ENCODE measurements around the gene FCRLA. TPM values are rescaled to one million over a fixed set of nuclear protein-coding genes. Genes with fewer than 3 reads are reported as not detected.
"Not testable (repeated sequence)": the region's sequence is repeated elsewhere in the genome, so short reads cannot be mapped to it uniquely, and the experiment has no call there.

Gene FCRLA
- total and polyA plus RNA-seq, 2 donors, result 2.4 to 11.5 TPM

- Histone ChIP-seq H3K27me3 (ENCODE audit: control insufficient read depth in 2 of 2, insufficient read depth in 1 of 2, low read length in 1 of 2) (peaks cover 40 to 68% of the 10 kb centered on the region in 2 donors), H3K36me3 (ENCODE audit: control insufficient read depth in 2 of 2, insufficient read depth in 2 of 2, low read length in 1 of 2) (no peaks in the 10 kb centered on the region), H3K4me1 (ENCODE audit: control insufficient read depth in 2 of 2, insufficient read depth in 2 of 2, low read length in 2 of 2) (no peaks in the 10 kb centered on the region), H3K9me3 (ENCODE audit: control insufficient read depth in 2 of 2, insufficient read depth in 1 of 2, low read length in 1 of 2) (no peaks in the 10 kb centered on the region), H3K27ac (ENCODE audit: low read depth in 1 of 2, low read length in 1 of 2) (no peak overlapping the region), H3K4me3 (ENCODE audit: low read length in 2 of 2) (no peak overlapping the region)
- 100% methylated on average over 1 of the region's 1 CpG for WGBS
- no peak for DNase-seq (ENCODE audit: low read depth in 6 of 9, low spot score in 9 of 9)
Observed at GRCh38 chr1:161719325-161719611, 12.2 kb downstream of the FCRLA start.

GRCh38 chr1:161720422-161720821 lies 13.4 kb downstream of the FCRLA start:
- WGBS, result 97% methylated on average over 1 of the region's 1 CpG
- DNase-seq (ENCODE audit: low read depth in 6 of 9, low spot score in 9 of 9), result no peak
- Histone ChIP-seq H3K27me3 (ENCODE audit: control insufficient read depth in 2 of 2, insufficient read depth in 1 of 2, low read length in 1 of 2) (peaks cover 42 to 80% of the 10 kb centered on the region in 2 donors), H3K9me3 (ENCODE audit: control insufficient read depth in 2 of 2, insufficient read depth in 1 of 2, low read length in 1 of 2) (no peaks in the 10 kb centered on the region), H3K4me1 (ENCODE audit: control insufficient read depth in 2 of 2, insufficient read depth in 2 of 2, low read length in 2 of 2) (no peaks in the 10 kb centered on the region), H3K4me3 (ENCODE audit: low read length in 2 of 2) (no peak overlapping the region), H3K27ac (ENCODE audit: low read depth in 1 of 2, low read length in 1 of 2) (no peak overlapping the region), H3K36me3 (ENCODE audit: control insufficient read depth in 2 of 2, insufficient read depth in 2 of 2, low read length in 1 of 2) (no peaks in the 10 kb centered on the region)

- Histone ChIP-seq H3K4me3 (ENCODE audit: low read length in 2 of 2) (no peak within 1 kb of the TSS), H3K9me3 (ENCODE audit: control insufficient read depth in 2 of 2, insufficient read depth in 1 of 2, low read length in 1 of 2) (peaks cover 1 to 5% of the 10 kb centered on the region in 2 donors), H3K27me3 (ENCODE audit: control insufficient read depth in 2 of 2, insufficient read depth in 1 of 2, low read length in 1 of 2) (peaks cover 46 to 85% of the 10 kb centered on the region in 2 donors), H3K27ac (ENCODE audit: low read depth in 1 of 2, low read length in 1 of 2) (no peak within 1 kb of the TSS), H3K4me1 (ENCODE audit: control insufficient read depth in 2 of 2, insufficient read depth in 2 of 2, low read length in 2 of 2) (peaks cover 0 to 6% of the 10 kb centered on the region in 2 donors), H3K36me3 (ENCODE audit: control insufficient read depth in 2 of 2, insufficient read depth in 2 of 2, low read length in 1 of 2) (no peaks in the 10 kb centered on the region)
- WGBS, result 41% methylated on average over 4 of the region's 4 CpGs
- no peak for DNase-seq (ENCODE audit: low read depth in 6 of 9, low spot score in 9 of 9)
Observed at GRCh38 chr1:161720956-161721737, 14.1 kb downstream of the FCRLA start, which contains the start of gene FCRLB. Gene FCRLB (plus strand): TSS chr1:161721544. CDS start chr1:161722673, 1,129 bp downstream.

GRCh38 chr1:161721738-161722343 lies 14.8 kb downstream of the FCRLA start:
- no peak for DNase-seq (ENCODE audit: low read depth in 6 of 9, low spot score in 9 of 9)
- H3K27me3 ChIP-seq (ENCODE audit: control insufficient read depth in 2 of 2, insufficient read depth in 1 of 2, low read length in 1 of 2), result peaks cover 46 to 87% of the 10 kb centered on the region in 2 donors
- no peaks in the 10 kb centered on the region for H3K36me3 ChIP-seq (ENCODE audit: control insufficient read depth in 2 of 2, insufficient read depth in 2 of 2, low read length in 1 of 2)
- H3K9me3 ChIP-seq (ENCODE audit: control insufficient read depth in 2 of 2, insufficient read depth in 1 of 2, low read length in 1 of 2), result peaks cover 1 to 5% of the 10 kb centered on the region in 2 donors
- no peak overlapping the region for H3K4me3 ChIP-seq (ENCODE audit: low read length in 2 of 2)
- no peak overlapping the region for H3K27ac ChIP-seq (ENCODE audit: low read depth in 1 of 2, low read length in 1 of 2)
- 70% methylated on average over 8 of the region's 8 CpGs for WGBS
- H3K4me1 ChIP-seq (ENCODE audit: control insufficient read depth in 2 of 2, insufficient read depth in 2 of 2, low read length in 2 of 2), result peaks cover 0 to 10% of the 10 kb centered on the region in 2 donors

- WGBS, result 100% methylated on average over 1 of the region's 1 CpG
- Histone ChIP-seq H3K9me3 (ENCODE audit: control insufficient read depth in 2 of 2, insufficient read depth in 1 of 2, low read length in 1 of 2) (peaks cover 1 to 5% of the 10 kb centered on the region in 2 donors), H3K27ac (ENCODE audit: low read depth in 1 of 2, low read length in 1 of 2) (no peak overlapping the region), H3K4me3 (ENCODE audit: low read length in 2 of 2) (no peak overlapping the region), H3K36me3 (ENCODE audit: control insufficient read depth in 2 of 2, insufficient read depth in 2 of 2, low read length in 1 of 2) (no peaks in the 10 kb centered on the region), H3K27me3 (ENCODE audit: control insufficient read depth in 2 of 2, insufficient read depth in 1 of 2, low read length in 1 of 2) (peaks cover 48 to 87% of the 10 kb centered on the region in 2 donors), H3K4me1 (ENCODE audit: control insufficient read depth in 2 of 2, insufficient read depth in 2 of 2, low read length in 2 of 2) (peaks cover 3 to 14% of the 10 kb centered on the region in 2 donors)
- DNase-seq (ENCODE audit: low read depth in 6 of 9, low spot score in 9 of 9), result no peak
Observed at GRCh38 chr1:161722406-161722805, 15.4 kb downstream of the FCRLA start.

- Histone ChIP-seq H3K27me3 (ENCODE audit: control insufficient read depth in 2 of 2, insufficient read depth in 1 of 2, low read length in 1 of 2) (peaks cover 46 to 89% of the 10 kb centered on the region in 2 donors), H3K4me3 (ENCODE audit: low read length in 2 of 2) (no peak overlapping the region), H3K4me1 (ENCODE audit: control insufficient read depth in 2 of 2, insufficient read depth in 2 of 2, low read length in 2 of 2) (peaks cover 5 to 19% of the 10 kb centered on the region in 2 donors), H3K27ac (ENCODE audit: low read depth in 1 of 2, low read length in 1 of 2) (no peak overlapping the region), H3K36me3 (ENCODE audit: control insufficient read depth in 2 of 2, insufficient read depth in 2 of 2, low read length in 1 of 2) (no peaks in the 10 kb centered on the region), H3K9me3 (ENCODE audit: control insufficient read depth in 2 of 2, insufficient read depth in 1 of 2, low read length in 1 of 2) (peaks cover 1 to 5% of the 10 kb centered on the region in 2 donors)
- 96% methylated on average over 8 of the region's 8 CpGs for WGBS
- no peak for DNase-seq (ENCODE audit: low read depth in 6 of 9, low spot score in 9 of 9)
Observed at GRCh38 chr1:161723459-161724141, 16.6 kb downstream of the FCRLA start.

- peaks cover 59 to 94% of the 10 kb centered on the region in 2 donors for H3K27me3 ChIP-seq (ENCODE audit: control insufficient read depth in 2 of 2, insufficient read depth in 1 of 2, low read length in 1 of 2)
- not testable (repeated sequence) for H3K9me3 ChIP-seq (ENCODE audit: control insufficient read depth in 2 of 2, insufficient read depth in 1 of 2, low read length in 1 of 2); H3K36me3 ChIP-seq (ENCODE audit: control insufficient read depth in 2 of 2, insufficient read depth in 2 of 2, low read length in 1 of 2); H3K27ac ChIP-seq (ENCODE audit: low read depth in 1 of 2, low read length in 1 of 2); DNase-seq (ENCODE audit: low read depth in 6 of 9, low spot score in 9 of 9)
- peaks cover 5 to 19% of the 10 kb centered on the region in 2 donors for H3K4me1 ChIP-seq (ENCODE audit: control insufficient read depth in 2 of 2, insufficient read depth in 2 of 2, low read length in 2 of 2)
- 62% methylated on average over 22 of the region's 22 CpGs for WGBS
- H3K4me3 ChIP-seq (ENCODE audit: low read length in 2 of 2), result peak overlapping the region; percentile 48 to 54
Observed at GRCh38 chr1:161725258-161725907, 18.4 kb downstream of the FCRLA start.

GRCh38 chr1:161725908-161726472 lies 19.0 kb downstream of the FCRLA start:
- H3K4me3 ChIP-seq (ENCODE audit: low read length in 2 of 2), result peak overlapping the region; percentile 48 to 54
- no peaks in the 10 kb centered on the region for H3K36me3 ChIP-seq (ENCODE audit: control insufficient read depth in 2 of 2, insufficient read depth in 2 of 2, low read length in 1 of 2)
- H3K27me3 ChIP-seq (ENCODE audit: control insufficient read depth in 2 of 2, insufficient read depth in 1 of 2, low read length in 1 of 2), result peaks cover 62 to 97% of the 10 kb centered on the region in 2 donors
- peak in 3 of 9 donors; percentile 3 to 52 (median 27) for DNase-seq (ENCODE audit: low read depth in 6 of 9, low spot score in 9 of 9)
- peaks cover 5 to 19% of the 10 kb centered on the region in 2 donors for H3K4me1 ChIP-seq (ENCODE audit: control insufficient read depth in 2 of 2, insufficient read depth in 2 of 2, low read length in 2 of 2)
- H3K9me3 ChIP-seq (ENCODE audit: control insufficient read depth in 2 of 2, insufficient read depth in 1 of 2, low read length in 1 of 2), result peaks cover 1 to 5% of the 10 kb centered on the region in 2 donors
- WGBS, result 2% methylated on average over 34 of the region's 34 CpGs
- peak overlapping the region in 1 of 2 donors; percentile 43 for H3K27ac ChIP-seq (ENCODE audit: low read depth in 1 of 2, low read length in 1 of 2)
